Stimulated activated CD4-positive, alpha-beta T cell treated with anti-CD3 and anti-CD28 coated beads, Interleukin-4, amount 100 ng/mL, for 4 hours (primary cell): ENCODE data around the gene DYNC2H1.

Source experiments
- DNase-seq, 2 experiments: peaks; one replicate each; pipeline ENCODE4 v3.0.0-alpha.2; 2020

DYNC2H1 gene

DNA sequence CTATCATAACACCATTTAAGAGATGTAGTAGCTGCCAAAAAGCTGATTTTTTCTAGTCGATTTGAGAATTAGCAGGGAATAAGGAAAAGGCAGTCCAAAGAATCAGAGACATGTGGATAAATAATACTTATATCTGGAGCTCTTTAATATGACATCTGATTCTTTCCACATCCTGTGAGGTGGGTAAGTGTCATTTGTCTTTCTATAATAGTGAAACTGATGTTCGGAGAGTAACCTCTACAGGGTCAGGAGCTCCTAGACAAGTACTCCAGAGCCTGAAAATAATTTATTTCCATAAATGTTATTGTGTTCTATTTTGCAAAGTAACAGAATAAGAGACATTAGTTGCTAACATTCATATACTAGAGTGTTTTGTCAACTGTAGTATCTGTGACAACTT, 367.6 kb downstream of the DYNC2H1 start:
- no peak for DNase-seq

DNA sequence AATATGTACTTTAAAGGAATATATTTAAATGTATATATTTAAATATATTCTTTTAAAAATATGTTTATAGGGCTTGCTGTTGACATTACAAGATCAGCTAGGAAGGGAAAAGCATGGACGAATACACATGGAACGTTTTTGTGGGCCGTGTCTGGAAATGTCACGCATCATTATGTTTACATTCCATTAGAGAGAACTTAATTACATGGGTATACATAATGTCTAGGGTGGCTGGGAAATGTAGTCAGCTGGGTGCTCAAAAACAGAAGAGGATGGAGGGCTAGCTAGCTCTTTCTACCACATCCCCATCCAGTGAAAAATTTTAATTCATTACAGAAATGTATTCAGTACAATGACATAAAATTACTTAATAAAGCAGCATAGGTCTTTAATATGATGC, 371.2 kb downstream of the DYNC2H1 start:
- DNase-seq: no peak

DNA sequence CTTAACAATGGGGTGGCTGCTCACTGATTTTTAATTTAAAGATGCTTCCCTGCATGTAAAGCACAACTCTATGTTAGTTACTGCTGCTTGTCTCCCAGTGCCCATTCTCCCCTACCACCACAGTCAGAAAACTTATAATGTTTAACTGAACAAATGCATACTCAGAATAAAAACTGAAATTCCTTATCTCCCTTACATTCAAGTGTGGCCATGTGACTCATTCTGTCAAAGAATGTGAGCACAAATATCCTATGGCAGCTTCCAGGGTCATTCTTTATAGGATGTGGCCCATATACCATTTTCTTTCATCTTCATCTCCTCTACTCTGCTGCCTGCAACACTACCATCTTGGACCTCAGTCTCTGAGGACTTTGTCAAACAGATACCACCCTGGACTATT, 374.8 kb downstream of the DYNC2H1 start:
- no peak for DNase-seq

DNA sequence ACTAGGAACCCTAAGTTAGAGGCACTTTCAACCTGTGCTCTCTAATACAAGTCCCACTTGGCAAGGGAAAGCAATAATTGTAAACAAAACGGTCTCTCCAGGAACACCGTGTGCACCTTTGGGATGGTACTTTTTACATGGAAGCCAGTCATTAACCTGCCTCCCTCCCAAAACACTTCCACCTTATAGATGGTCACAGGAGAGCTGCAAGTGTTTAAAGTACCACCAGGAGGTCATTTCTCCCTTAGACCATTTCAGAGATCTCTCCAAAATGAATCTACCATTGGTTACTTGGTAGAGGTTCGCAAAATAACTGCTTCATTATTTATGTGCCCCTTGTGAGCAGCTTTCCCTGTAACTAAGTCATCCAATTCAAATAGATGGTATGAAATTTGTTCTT, 375.3 kb downstream of the DYNC2H1 start:
- DNase-seq: no peak

DNA sequence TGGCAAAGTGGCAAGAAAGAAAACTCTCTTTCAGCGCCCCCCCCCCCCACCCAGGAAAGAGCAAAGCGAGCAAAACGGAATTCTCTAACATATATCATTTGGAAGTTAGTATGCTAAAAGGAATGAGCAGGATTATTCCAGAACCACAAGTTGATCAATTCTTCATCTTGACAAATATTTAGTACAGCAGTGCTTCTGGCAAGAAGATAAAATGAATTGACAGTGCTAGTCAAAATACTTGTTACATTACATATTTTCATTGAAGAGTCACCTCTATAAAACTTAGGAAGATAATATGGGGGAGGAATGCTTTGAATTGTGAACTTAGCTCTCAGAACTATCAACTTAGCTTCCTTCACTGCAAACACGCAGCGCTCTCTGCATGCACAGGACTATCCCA, 377.4 kb downstream of the DYNC2H1 start:
- no peak for DNase-seq

GRCh38 chr11:103487113-103487512, 377.9 kb downstream of the DYNC2H1 start:
- no peak for DNase-seq

- no peak for DNase-seq
These were observed 378.8 kb downstream of the DYNC2H1 start for GRCh38 chr11:103488031-103488461.

- no peak for DNase-seq
These were observed 379.4 kb downstream of the DYNC2H1 start for GRCh38 chr11:103488579-103488978.

DNA sequence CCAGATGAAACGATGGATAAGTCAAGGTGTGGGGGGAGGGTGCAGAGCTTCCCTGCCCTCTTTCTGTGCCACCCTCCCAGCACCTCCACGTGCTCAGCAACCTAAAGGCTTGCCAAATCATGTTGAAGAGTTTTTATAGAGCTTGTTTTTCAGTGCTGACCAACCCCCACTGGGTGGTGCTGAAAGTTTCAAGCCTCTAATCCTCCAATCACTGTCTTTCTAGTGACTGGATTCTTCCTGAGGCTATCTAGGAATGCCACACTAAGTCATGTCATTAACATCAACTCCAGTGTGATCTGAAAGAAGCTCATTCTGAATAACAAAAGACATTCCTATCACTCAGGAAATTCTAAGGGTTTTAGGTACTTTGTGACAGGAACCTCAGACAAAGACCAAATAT, 382.6 kb downstream of the DYNC2H1 start:
- DNase-seq: no peak

DNA sequence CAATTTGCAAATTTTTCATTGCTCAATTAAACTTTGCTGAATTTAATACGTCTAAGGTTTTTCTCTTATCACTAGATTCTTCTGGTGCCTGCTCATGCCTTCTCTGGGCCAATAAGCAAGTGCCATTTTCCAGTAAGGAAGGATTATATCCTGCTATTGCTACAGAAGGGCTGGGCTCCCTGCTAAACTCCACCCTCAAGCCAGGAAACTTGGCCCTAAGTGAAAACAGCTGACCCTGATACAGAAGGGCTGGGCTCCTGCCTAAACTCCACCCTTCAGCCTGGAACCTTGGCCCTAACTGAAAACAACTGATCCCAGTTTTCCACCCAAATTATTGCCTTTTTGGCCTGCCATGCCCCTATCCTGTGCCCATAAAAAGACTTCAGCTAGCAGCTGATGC, 385.3 kb downstream of the DYNC2H1 start:
- no peak for DNase-seq

- no peak for DNase-seq
These were observed 388.0 kb downstream of the DYNC2H1 start for GRCh38 chr11:103497268-103497667.

GRCh38 chr11:103499710-103500340, 390.6 kb downstream of the DYNC2H1 start:
- no peak for DNase-seq

GRCh38 chr11:103515283-103515682, 406.1 kb downstream of the DYNC2H1 start:
- no peak for DNase-seq

- DNase-seq: no peak
These were observed 411.6 kb downstream of the DYNC2H1 start for GRCh38 chr11:103520792-103521191.

DNA sequence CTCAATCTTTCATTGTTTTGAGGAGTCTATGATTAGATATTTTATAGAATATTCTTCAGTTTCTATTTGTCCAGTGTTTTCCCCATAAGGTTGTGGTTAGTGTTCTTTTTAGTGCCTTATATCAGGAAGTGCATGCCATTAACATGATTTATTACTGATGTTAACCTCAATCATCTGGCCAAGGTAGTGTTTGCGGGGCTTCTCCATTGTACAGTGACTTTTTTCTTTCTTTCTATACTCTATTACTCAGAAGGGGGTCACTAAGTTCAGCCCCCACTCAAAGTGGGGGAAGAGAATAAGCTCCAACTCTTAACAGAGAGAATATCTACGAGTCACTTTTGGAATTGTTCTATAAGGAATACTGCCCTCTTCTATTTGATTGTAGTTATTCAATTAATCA, 415.8 kb downstream of the DYNC2H1 start:
- DNase-seq: no peak

GRCh38 chr11:103528046-103528445, 418.8 kb downstream of the DYNC2H1 start:
- no peak for DNase-seq

DNA sequence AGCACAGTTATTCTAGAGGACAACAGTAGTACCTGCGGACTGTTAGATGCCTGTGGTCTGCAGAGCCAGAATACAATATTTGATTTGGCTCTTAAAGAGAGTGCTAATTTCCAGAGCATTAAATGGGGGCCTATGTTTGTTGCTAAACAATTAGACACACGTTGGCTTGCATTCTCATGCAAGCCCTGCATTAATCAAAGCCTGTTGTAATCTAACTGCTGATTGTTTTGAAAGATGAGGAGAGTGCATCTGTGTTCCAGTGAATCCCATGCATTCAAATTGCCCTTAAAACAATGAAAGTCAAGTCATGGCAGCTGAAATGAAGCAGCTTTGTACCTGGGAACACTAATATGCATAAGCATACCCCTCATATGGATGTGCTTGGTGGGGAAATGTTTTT, 419.4 kb downstream of the DYNC2H1 start:
- DNase-seq: no peak

GRCh38 chr11:103529181-103529684, 420.0 kb downstream of the DYNC2H1 start:
- no peak for DNase-seq
